Measurements from ENCODE around the gene MYCN.
A peak's percentile ranks its signal among the peaks of the same experiment; 100 is the strongest.

Gene MYCN

DNA sequence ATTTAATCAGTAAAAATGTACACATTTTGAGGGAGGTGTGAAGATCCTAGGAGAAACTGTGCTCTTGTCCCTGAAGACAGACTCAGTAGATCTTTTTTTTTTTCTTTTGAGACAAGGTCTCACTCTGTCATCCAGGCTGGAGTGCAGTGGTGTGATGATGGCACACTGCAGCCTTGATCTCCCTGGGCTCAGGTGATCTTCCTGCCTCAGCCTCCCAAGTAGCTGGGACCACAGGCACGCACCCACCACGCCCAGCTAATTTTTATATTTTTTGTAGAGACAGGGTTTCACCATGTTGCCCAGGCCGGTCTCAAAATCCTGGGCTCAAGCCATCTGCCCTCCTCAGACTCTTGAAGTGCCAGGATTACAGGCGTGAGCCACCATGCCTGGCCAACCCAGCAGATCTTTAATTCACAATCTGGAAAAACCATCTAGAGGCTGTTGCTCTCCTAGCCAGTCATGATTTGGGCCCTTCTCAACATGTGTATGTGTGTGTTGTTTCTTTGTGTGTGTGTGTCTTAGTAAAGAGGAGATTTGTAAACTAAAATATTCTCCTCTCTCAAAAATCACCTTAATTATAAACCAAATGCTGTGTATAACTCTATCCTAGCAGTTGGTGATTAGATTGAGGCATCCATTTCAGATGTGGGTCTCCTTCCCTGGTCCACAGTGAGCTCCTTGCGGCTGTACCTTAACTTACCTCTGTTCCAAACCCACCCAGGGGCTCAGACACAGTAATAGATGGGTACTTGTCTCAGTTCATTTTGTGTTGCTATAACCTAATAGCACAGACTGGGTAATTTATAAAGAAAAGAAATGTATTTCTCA is 3.9 kb upstream of the MYCN start:
- TF ChIP-seq, protein P1, sequence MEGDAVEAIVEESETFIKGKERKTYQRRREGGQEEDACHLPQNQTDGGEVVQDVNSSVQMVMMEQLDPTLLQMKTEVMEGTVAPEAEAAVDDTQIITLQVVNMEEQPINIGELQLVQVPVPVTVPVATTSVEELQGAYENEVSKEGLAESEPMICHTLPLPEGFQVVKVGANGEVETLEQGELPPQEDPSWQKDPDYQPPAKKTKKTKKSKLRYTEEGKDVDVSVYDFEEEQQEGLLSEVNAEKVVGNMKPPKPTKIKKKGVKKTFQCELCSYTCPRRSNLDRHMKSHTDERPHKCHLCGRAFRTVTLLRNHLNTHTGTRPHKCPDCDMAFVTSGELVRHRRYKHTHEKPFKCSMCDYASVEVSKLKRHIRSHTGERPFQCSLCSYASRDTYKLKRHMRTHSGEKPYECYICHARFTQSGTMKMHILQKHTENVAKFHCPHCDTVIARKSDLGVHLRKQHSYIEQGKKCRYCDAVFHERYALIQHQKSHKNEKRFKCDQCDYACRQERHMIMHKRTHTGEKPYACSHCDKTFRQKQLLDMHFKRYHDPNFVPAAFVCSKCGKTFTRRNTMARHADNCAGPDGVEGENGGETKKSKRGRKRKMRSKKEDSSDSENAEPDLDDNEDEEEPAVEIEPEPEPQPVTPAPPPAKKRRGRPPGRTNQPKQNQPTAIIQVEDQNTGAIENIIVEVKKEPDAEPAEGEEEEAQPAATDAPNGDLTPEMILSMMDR (IDR thresholded peaks at IDR 0.05; ENCODE audit: low read length, missing control alignments): no peak
- no peak overlapping the region for H3K4me3 ChIP-seq (replicated peaks; ENCODE audit: low read depth, low read length)
- no peak for DNase-seq (ENCODE audit: low read depth)

DNA sequence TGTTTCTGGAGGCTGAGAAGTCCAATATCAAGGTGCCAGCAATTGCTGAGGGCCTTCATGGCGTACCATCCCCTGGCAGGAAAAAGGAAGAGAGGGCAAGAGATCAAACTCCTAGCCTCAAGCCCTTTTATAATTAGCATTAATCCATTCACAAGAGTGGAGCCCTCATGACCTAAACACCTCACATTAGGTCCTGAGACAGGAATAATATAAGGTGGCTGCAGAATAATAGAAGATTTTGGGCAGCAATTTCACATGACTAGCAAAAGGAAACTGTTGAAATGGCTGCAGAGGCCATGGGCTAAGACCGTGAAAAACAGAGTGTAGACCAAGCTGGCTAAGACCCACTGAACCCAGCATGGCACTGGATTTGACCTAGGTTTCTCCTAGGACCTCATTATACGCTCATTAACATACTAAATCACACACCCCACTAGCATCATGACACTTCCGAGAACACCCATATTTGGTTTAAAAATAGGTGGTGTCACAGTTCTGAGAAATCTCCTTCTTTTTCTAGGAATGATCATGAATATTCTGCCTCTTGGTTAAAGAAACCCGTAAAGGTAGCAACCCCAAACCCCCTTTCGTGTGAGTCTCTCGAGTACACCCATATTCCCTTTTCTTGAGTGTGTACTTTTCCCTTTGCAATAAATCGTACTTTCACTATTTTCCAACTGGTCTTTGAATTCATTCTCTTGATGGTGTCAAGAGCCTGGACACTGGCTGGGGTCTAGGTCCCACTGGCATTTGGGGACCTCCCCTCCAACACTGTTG is 3.1 kb upstream of the MYCN start:
- H3K4me3 ChIP-seq (replicated peaks; ENCODE audit: low read depth, low read length): no peak overlapping the region
- DNase-seq (ENCODE audit: low read depth): no peak
- TF ChIP-seq, protein P1 (IDR thresholded peaks at IDR 0.05; ENCODE audit: low read length, missing control alignments): no peak

DNA sequence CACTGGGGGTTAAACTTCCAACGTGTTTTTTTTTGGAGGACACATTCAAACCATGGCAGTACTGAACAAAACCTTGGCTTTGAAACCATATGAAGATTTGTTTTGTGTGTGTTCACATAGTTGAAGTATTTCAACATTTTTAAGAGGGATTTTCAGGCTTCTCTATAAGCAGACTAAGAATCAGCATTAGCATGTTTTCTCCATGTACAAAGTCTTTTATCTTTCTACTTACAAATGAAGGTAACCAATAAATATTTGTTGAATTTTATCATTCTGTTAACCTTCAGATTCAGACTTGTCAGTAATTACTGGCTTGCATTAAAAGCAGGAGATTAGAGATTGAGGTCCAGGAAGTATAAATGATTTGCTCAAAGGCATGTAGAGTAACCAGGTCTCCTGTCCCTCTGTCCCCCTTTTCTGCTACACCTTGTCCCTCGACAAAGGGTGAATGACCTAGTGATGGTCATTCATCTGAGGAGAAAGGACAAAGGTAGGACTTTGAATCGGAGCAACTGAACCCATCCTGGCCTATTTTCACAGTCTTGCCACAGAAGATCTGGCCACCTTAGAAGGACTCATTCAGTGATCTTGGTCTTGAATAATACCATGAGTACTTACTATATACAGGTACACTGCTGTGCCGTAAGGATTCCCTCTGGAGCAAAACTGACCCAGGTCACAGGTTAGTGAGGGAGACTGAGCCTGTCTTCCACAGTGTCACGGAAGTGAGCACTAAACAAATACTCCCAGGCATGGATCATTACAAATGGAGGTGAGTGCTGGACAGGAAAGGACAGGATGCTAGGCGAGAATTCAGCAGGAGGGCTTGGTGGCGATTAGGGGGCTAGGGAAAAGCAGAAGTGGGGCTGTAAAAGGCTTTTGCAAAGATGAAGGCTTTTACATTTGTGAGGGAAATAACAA is 2.2 kb upstream of the MYCN start:
- no peak for DNase-seq (ENCODE audit: low read depth)
- TF ChIP-seq, protein P1 (IDR thresholded peaks at IDR 0.05; ENCODE audit: low read length, missing control alignments): no peak
- H3K4me3 ChIP-seq (replicated peaks; ENCODE audit: low read depth, low read length): no peak overlapping the region

DNA sequence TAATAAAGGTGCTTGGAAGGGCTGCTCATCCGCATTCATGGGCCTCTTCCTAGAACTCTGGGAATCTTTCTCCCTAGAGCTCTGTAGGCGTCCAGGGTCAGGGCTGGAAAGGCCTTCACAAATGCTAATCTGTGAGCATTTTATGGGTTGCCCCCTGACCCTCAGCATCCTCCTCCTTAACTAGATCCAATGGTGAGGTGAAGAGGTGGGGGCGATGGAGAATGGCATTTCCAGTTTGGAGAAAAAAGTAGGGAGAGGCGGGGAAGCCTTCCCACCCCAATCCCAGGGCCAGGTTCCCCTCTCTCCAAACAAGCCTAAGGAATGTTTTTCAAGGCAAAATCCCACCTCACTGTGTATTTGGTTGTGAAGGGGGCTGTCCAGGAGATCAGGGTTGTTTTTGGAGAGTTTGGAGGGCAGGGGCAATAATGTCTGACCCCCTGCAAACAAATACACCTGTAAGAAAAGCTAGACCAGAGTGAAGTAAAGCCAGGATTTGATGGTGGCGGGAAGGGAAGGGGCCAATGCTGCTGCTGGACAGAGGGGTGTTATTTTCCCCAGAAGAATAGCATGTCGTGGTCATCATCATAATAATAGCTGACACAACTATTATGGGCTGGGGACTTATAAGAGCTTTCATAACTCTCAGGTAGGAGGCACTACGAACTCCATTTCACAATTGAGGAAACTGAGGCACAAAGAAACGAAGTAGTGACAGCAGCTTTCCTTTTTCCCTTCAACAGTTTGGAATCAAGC is 1.4 kb upstream of the MYCN start:
- no peak for DNase-seq (ENCODE audit: low read depth)
- TF ChIP-seq, protein P1 (IDR thresholded peaks at IDR 0.05; ENCODE audit: low read length, missing control alignments): no peak
- no peak overlapping the region for H3K4me3 ChIP-seq (replicated peaks; ENCODE audit: low read depth, low read length)

DNA sequence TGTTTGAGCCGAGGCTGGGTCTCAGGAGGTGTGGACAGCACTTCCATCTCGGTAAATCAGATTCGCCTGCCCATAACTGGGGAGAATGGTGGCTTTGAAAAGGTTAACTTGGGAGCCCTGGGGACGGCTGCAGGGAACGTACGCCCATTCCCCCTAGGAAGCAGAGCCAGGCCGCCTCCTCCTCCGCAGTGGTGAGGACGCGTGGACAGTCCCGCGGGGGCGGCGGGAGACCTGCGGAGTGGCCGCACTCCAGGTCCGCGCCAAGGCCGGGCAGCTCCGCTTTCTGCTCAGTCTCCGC is 845 bp upstream of the MYCN start:
- TF ChIP-seq, protein P1 (IDR thresholded peaks at IDR 0.05; ENCODE audit: low read length, missing control alignments): peak; percentile 47
- no peak for DNase-seq (ENCODE audit: low read depth)
- H3K4me3 ChIP-seq (replicated peaks; ENCODE audit: low read depth, low read length): no peak overlapping the region
